Endothelial cell of umbilical vein (primary cell): ENCODE results near the gene HERPUD1. TPM values are rescaled to one million over a fixed set of nuclear protein-coding genes. Genes with fewer than 3 reads are reported as not detected.

Source experiments
- BruUV-seq: library from RNA; stranded (reverse); fragments of 400-500 nt; replicated peaks from 2 replicates; lab custom pipeline; 2021; lab: Mats Ljungman, UMichigan
- CTCF ChIA-PET: fragments of 300-600, 350-600 bp; sonication (Branson Sonifier 250); formaldehyde crosslinking; loops from one replicate; lab custom pipeline; 2021; ENCODE audit warnings: antibody characterized with exemption, inconsistent platforms; lab: Charles Lee
- POLR2A ChIA-PET: fragments of 300-600, 350-600 bp; sonication (Branson Sonifier 250); formaldehyde crosslinking; loops from one replicate; lab custom pipeline; 2021; ENCODE audit warnings: antibody characterized with exemption, inconsistent platforms; lab: Charles Lee
- DNase-seq: peaks from one replicate; pipeline ENCODE4 v3.0.0-alpha.2; 2011; ENCODE audit warnings: low read depth, low spot score
- FAIRE-seq: peaks from 2 replicates; lab custom pipeline; 2011; peaks lifted over from hg19 to GRCh38; lab: Jason Lieb, UNC
- H2AFZ ChIP-seq: 2 replicates; pipeline ENCODE4 v1.6.0; 2012; ENCODE audit warnings: low read depth, low read length, control low read depth, inconsistent platforms
- H3K27ac ChIP-seq: 2 replicates; pipeline ENCODE4 v1.5.1; 2011; ENCODE audit warnings: low read depth, mild to moderate bottlenecking, control low read depth, low read length, moderate library complexity; ENCODE audit not compliant: insufficient read depth
- H3K27me3 ChIP-seq, 2 experiments: 2 replicates each; pipeline versions ENCODE4 v1.6.0 to v1.6.1; 2011; ENCODE audit warnings: low read length in 2 of 2, mixed read lengths in 1 of 2; ENCODE audit not compliant: control insufficient read depth in 2 of 2, insufficient read depth in 2 of 2
- H3K36me3 ChIP-seq, 2 experiments: 2 replicates in 1 of 2; 3 replicates in 1 of 2; pipeline ENCODE4 v1.5.1; 2011; ENCODE audit warnings: low read length in 2 of 2, mild to moderate bottlenecking in 1 of 2, moderate library complexity in 1 of 2; ENCODE audit not compliant: control insufficient read depth in 2 of 2, insufficient read depth in 2 of 2; ENCODE audit errors: extremely low read depth in 1 of 2
- H3K4me1 ChIP-seq: 3 replicates; pipeline ENCODE4 v1.5.1; 2011; ENCODE audit warnings: mild to moderate bottlenecking, low read length; ENCODE audit not compliant: control insufficient read depth, insufficient read depth; ENCODE audit errors: extremely low read depth
- H3K4me2 ChIP-seq: 2 replicates; pipeline ENCODE4 v1.6.1; 2011; ENCODE audit warnings: low read length, control low read depth, mixed read lengths; ENCODE audit not compliant: insufficient read depth
- H3K4me3 ChIP-seq, 3 experiments: fragments of 200-600 bp in 1 of 3; sonication (generic), shearing (Covaris generic) in 1 of 3; replicated peaks in 1 of 3; 2 replicates each; pipeline ENCODE4 v1.5.1; 2011 to 2016; ENCODE audit warnings: control low read depth in 3 of 3, low read length in 3 of 3, mild to moderate bottlenecking in 2 of 3, inconsistent platforms in 1 of 3, low read depth in 1 of 3, moderate library complexity in 1 of 3; ENCODE audit not compliant: insufficient read depth in 1 of 3
- H3K79me2 ChIP-seq: 2 replicates; pipeline ENCODE4 v1.6.0; 2012; ENCODE audit warnings: low read length, inconsistent platforms; ENCODE audit not compliant: control insufficient read depth, insufficient read depth
- H3K9ac ChIP-seq: replicated peaks from 2 replicates; pipeline ENCODE3; 2011; ENCODE audit warnings: low read length, control low read depth; ENCODE audit not compliant: insufficient read depth; ENCODE audit errors: extremely low read depth
- H3K9me1 ChIP-seq: replicated peaks from 3 replicates; pipeline ENCODE4 v1.6.0; 2011; ENCODE audit warnings: mild to moderate bottlenecking, low read length; ENCODE audit not compliant: control insufficient read depth, insufficient read depth; ENCODE audit errors: extremely low read depth
- H3K9me3 ChIP-seq: replicated peaks from 2 replicates; pipeline ENCODE4 v1.5.1; 2012; ENCODE audit warnings: low read length, inconsistent platforms; ENCODE audit not compliant: control insufficient read depth, insufficient read depth
- H4K20me1 ChIP-seq: replicated peaks from 2 replicates; pipeline ENCODE3; 2011; ENCODE audit warnings: mild to moderate bottlenecking, low read length; ENCODE audit not compliant: control insufficient read depth, insufficient read depth; ENCODE audit errors: extremely low read depth
- EZH2 ChIP-seq: IDR thresholded peaks from 2 replicates; pipeline ENCODE4 v1.6.1; 2012; ENCODE audit warnings: borderline replicate concordance, low read depth, mild to moderate bottlenecking, moderate library complexity, low read length, inconsistent platforms; ENCODE audit not compliant: severe bottlenecking
- FOS ChIP-seq: IDR thresholded peaks from 2 replicates; pipeline ENCODE4 v1.6.1; 2011; ENCODE audit warnings: mild to moderate bottlenecking, low read length, moderate library complexity, borderline replicate concordance; ENCODE audit not compliant: insufficient read depth
- GATA2 ChIP-seq: IDR thresholded peaks from 2 replicates; pipeline ENCODE4 v1.7.0; 2011; ENCODE audit warnings: low read depth, mild to moderate bottlenecking, moderate library complexity, mixed read lengths, low read length; ENCODE audit not compliant: insufficient read length, insufficient read depth
- JUN ChIP-seq: IDR thresholded peaks from 2 replicates; pipeline ENCODE4 v1.6.1; 2011; ENCODE audit warnings: borderline replicate concordance, low read depth; ENCODE audit not compliant: insufficient read length, insufficient read depth
- MAX ChIP-seq: IDR thresholded peaks from 2 replicates; pipeline ENCODE4 v1.6.1; 2011; ENCODE audit not compliant: insufficient read depth, insufficient read length
- MYC ChIP-seq: IDR thresholded peaks from one replicate; pipeline ENCODE4 v1.6.1; 2011; ENCODE audit warnings: mild to moderate bottlenecking, low read depth, low read length
- POLR2A ChIP-seq: IDR thresholded peaks from 2 replicates; pipeline ENCODE4 v1.6.1; 2012; ENCODE audit warnings: low read depth, mild to moderate bottlenecking, control low read depth, low read length
- POLR2AphosphoS5 ChIP-seq: IDR thresholded peaks from 2 replicates; pipeline ENCODE4 v1.6.1; 2012; ENCODE audit warnings: low read depth, mild to moderate bottlenecking, control low read depth, low read length, moderate library complexity; ENCODE audit not compliant: insufficient read depth
- dilution Hi-C: fragments of 300-500 bp; cut with MboI; formaldehyde crosslinking; loops from one replicate; pipeline ENCODE4 v1.15.0; 2019; ENCODE audit warnings: low sequenced_read_pairs; ENCODE audit not compliant: extremely low pct_ligation_motif_present
- intact Hi-C: fragments of 100-400 bp; cut with micrococcal nuclease; formaldehyde crosslinking; loops from one replicate; pipeline ENCODE4 v1.10.0; 2022
- polyA plus RNA-seq, 4 experiments: library from polyadenylated mRNA; depleted of rRNA in 3 of 4; stranded (reverse) in 3 of 4; unstranded in 1 of 4; fragments of >200 nt; gene quantifications; 2 replicates each; pipeline versions ENCODE4 v1.2.1 to v1.2.3, GENCODE V29; 2011 to 2012; ENCODE audit warnings: missing spikeins in 1 of 4
- total RNA-seq: library from RNA; stranded (reverse); gene quantifications from 2 replicates; pipeline ENCODE4 v1.2.3, GENCODE V29; 2021
- TF ChIP-seq, protein P1 (sequence below), 2 donors: IDR thresholded peaks; 1 replicate in 1 of 2; 2 replicates in 1 of 2; pipeline ENCODE4 v1.5.1; 2011; ENCODE audit warnings: low read length in 2 of 2, mild to moderate bottlenecking in 2 of 2, moderate library complexity in 2 of 2, control low read depth in 1 of 2, inconsistent platforms in 1 of 2, low read depth in 1 of 2; ENCODE audit not compliant: insufficient read depth in 1 of 2; ENCODE audit errors: extremely low read depth in 1 of 2

Gene HERPUD1
- total and polyA plus RNA-seq, 2 donors (not counting 3 experiments of a cell fraction or from before 2014, with no cell fraction given) = 107 to 109 TPM

DNA sequence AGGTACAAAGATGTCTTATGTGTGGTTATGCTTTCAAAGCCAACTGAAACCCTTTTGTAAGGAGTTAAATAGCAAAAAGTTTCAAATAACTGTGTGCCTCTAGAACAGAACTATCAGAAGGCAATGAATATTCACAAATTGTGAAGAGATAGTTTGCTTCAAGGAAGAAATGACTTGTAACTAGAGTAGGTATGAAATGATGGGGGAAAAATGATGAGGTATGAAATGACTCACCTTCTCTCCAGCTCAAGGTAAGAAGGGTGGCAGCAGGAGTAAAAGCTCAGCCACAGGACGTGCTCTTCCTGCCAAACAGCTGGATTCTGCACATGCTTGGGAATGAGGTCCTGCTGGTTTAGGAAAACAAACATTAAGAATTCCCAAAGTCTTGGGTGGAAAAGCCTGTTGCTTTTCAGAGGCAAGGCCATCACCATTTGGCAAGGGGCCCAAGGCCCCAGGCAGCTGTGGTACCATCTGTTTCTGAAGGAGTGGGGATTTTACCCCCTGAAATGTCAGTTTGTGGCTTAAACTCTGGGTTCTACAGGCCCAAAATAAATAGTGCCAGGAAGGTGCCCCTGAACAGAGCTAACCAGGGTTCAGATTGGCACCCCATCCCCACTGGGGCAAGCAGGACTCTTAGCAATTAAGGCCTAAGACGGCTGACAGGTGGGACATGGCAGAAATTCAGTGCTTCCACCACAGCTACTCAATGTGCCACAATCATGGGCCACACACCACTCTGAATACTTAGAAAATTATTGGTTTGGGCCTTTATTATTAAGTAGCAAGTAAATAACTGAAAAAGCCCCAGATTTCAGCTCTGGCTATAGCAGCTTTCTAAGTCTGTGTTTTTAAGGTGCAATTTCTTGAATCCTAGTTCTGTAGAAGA lies 13.3 kb downstream of the HERPUD1 start:
- intact Hi-C loops (no loop called here), dilution Hi-C loops (no loop called here)
- Histone ChIP-seq H3K9ac (no peak overlapping the region), H3K4me2 (no peak overlapping the region), H3K9me3 (no peaks in the 10 kb centered on the region), H3K79me2 (no peaks in the 10 kb centered on the region), H3K27ac (no peak overlapping the region), H2AFZ (no peak overlapping the region), H4K20me1 (no peaks in the 10 kb centered on the region), H3K4me3 (no peak overlapping the region), H3K4me1 (no peaks in the 10 kb centered on the region), H3K36me3 (peaks cover 23 to 37% of the 10 kb centered on the region in 2 experiments), H3K27me3 (no peaks in the 10 kb centered on the region), H3K9me1 (no peaks in the 10 kb centered on the region)
- ChIA-PET CTCF (interaction anchor here (1.0 to 2.0 kb wide), 4 partner anchors 32 to 152 kb away, joined by 3 to 7 read pairs (median 4); no protein-coding TSS in a partner anchor), POLR2A (interaction anchor here (0.8 kb wide), 1 partner anchor 128 kb away, joined by 3 read pairs; no protein-coding TSS in a partner anchor)
- FAIRE-seq = no peak
- no peak for DNase-seq
- TF ChIP-seq GATA2 (no peak), JUN (no peak), EZH2 (no peak), MYC (no peak), POLR2A (no peak), MAX (no peak), FOS (no peak), POLR2AphosphoS5 (no peak)
- TF ChIP-seq, protein P1, sequence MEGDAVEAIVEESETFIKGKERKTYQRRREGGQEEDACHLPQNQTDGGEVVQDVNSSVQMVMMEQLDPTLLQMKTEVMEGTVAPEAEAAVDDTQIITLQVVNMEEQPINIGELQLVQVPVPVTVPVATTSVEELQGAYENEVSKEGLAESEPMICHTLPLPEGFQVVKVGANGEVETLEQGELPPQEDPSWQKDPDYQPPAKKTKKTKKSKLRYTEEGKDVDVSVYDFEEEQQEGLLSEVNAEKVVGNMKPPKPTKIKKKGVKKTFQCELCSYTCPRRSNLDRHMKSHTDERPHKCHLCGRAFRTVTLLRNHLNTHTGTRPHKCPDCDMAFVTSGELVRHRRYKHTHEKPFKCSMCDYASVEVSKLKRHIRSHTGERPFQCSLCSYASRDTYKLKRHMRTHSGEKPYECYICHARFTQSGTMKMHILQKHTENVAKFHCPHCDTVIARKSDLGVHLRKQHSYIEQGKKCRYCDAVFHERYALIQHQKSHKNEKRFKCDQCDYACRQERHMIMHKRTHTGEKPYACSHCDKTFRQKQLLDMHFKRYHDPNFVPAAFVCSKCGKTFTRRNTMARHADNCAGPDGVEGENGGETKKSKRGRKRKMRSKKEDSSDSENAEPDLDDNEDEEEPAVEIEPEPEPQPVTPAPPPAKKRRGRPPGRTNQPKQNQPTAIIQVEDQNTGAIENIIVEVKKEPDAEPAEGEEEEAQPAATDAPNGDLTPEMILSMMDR (IDR thresholded peaks at IDR 0.05; ENCODE audit: extremely low read depth in 1 of 2, insufficient read depth in 1 of 2, low read depth in 1 of 2, low read length in 2 of 2) = no peak
- no TSS peak for BruUV-seq
